Muscle layer of colon (tissue), 2 donors: Measurements from ENCODE around the gene ARF4.
"Not testable (repeated sequence)": the region's sequence is repeated elsewhere in the genome, so short reads cannot be mapped to it uniquely, and the experiment has no call there.

Experiments
- H3K27ac ChIP-seq: one replicate; pipeline ENCODE4 v1.7.0; 2013; ENCODE audit warnings: low read depth, mild to moderate bottlenecking, low read length, moderate library complexity
- H3K27me3 ChIP-seq, 2 donors: one replicate each; pipeline ENCODE4 v1.7.0; 2013; ENCODE audit warnings: low read length in 2 of 2, mild to moderate bottlenecking in 2 of 2; ENCODE audit not compliant: insufficient read depth in 2 of 2, control insufficient read depth in 1 of 2
- H3K36me3 ChIP-seq: one replicate; pipeline ENCODE4 v1.7.0; 2013; ENCODE audit warnings: mild to moderate bottlenecking, low read length; ENCODE audit not compliant: insufficient read depth
- H3K4me1 ChIP-seq: one replicate; pipeline ENCODE4 v1.7.0; 2013; ENCODE audit warnings: mild to moderate bottlenecking, low read length; ENCODE audit not compliant: insufficient read depth
- H3K4me3 ChIP-seq, 2 donors: one replicate each; pipeline ENCODE4 v1.7.0; 2013; ENCODE audit warnings: low read length in 2 of 2, low read depth in 1 of 2, mild to moderate bottlenecking in 1 of 2, moderate library complexity in 1 of 2
- H3K9ac ChIP-seq: one replicate; pipeline ENCODE4 v1.7.0; 2013; ENCODE audit warnings: low read length
- H3K9me3 ChIP-seq: one replicate; pipeline ENCODE4 v1.7.0; 2013; ENCODE audit warnings: mild to moderate bottlenecking, low read length
- donor health status: abdominal sarcoma.
- donor health status: Adenocarcinoma of cecum.

ARF4 gene

GRCh38 chr3:57597127-57597923 lies at the start of gene ARF4:
ARF4 (minus strand) TSS chr3:57597344; CDS start chr3:57597140, 204 bp downstream.
- Histone ChIP-seq H3K4me3 (peak within 1 kb of the TSS; percentile 93 to 100), H3K27ac (peak within 1 kb of the TSS; percentile 98), H3K27me3 (no peaks in the 10 kb centered on the region), H3K9ac (peak within 1 kb of the TSS; percentile 98), H3K4me1 (peaks cover 44% of the 10 kb centered on the region), H3K36me3 (no peaks in the 10 kb centered on the region), H3K9me3 (no peaks in the 10 kb centered on the region)

GRCh38 chr3:57646723-57647122 lies 49.6 kb upstream of the ARF4 start:
- Histone ChIP-seq H3K36me3 (peaks cover 15% of the 10 kb centered on the region), H3K27me3 (no peaks in the 10 kb centered on the region), H3K4me3 (no peak overlapping the region), H3K27ac (no peak overlapping the region), H3K9me3 (no peaks in the 10 kb centered on the region), H3K9ac (no peak overlapping the region), H3K4me1 (no peaks in the 10 kb centered on the region)

GRCh38 chr3:57644740-57645139 lies 47.6 kb upstream of the ARF4 start:
- Histone ChIP-seq H3K9ac (no peak overlapping the region), H3K4me3 (no peak overlapping the region), H3K27me3 (no peaks in the 10 kb centered on the region), H3K4me1 (no peaks in the 10 kb centered on the region), H3K9me3 (no peaks in the 10 kb centered on the region), H3K36me3 (peaks cover 18% of the 10 kb centered on the region), H3K27ac (no peak overlapping the region)

GRCh38 chr3:57637391-57637790 lies 40.2 kb upstream of the ARF4 start:
- Histone ChIP-seq H3K36me3 (peaks cover 33% of the 10 kb centered on the region), H3K4me1 (no peaks in the 10 kb centered on the region), H3K27ac (no peak overlapping the region), H3K4me3 (no peak overlapping the region), H3K27me3 (no peaks in the 10 kb centered on the region), H3K9me3 (no peaks in the 10 kb centered on the region), H3K9ac (no peak overlapping the region)

GRCh38 chr3:57634259-57634658 lies 37.1 kb upstream of the ARF4 start:
- H3K36me3 ChIP-seq, result peaks cover 49% of the 10 kb centered on the region
- H3K4me1 ChIP-seq, result not testable (repeated sequence)

GRCh38 chr3:57627976-57628375 lies 30.8 kb upstream of the ARF4 start:
- H3K9me3 ChIP-seq, result no peaks in the 10 kb centered on the region
- H3K4me1 ChIP-seq, result no peaks in the 10 kb centered on the region
- no peak overlapping the region for H3K27ac ChIP-seq
- no peak overlapping the region for H3K9ac ChIP-seq
- no peaks in the 10 kb centered on the region for H3K27me3 ChIP-seq
- H3K36me3 ChIP-seq, result peaks cover 63% of the 10 kb centered on the region
- H3K4me3 ChIP-seq, result no peak overlapping the region

More at GRCh38 chr3:57634259-57634658, 37.1 kb upstream of the ARF4 start:
- not testable (repeated sequence) for H3K9me3 ChIP-seq, H3K27ac ChIP-seq, H3K4me3 ChIP-seq, H3K27me3 ChIP-seq, H3K9ac ChIP-seq

GRCh38 chr3:57624801-57625200 lies 27.7 kb upstream of the ARF4 start:
- Histone ChIP-seq H3K4me1 (no peaks in the 10 kb centered on the region), H3K36me3 (peaks cover 47% of the 10 kb centered on the region), H3K4me3 (no peak overlapping the region)

GRCh38 chr3:57622362-57622761 lies 25.2 kb upstream of the ARF4 start:
- Histone ChIP-seq H3K9ac (no peak overlapping the region), H3K4me3 (no peak overlapping the region), H3K36me3 (peaks cover 26% of the 10 kb centered on the region), H3K27me3 (no peaks in the 10 kb centered on the region), H3K9me3 (no peaks in the 10 kb centered on the region), H3K4me1 (no peaks in the 10 kb centered on the region), H3K27ac (no peak overlapping the region)

More at GRCh38 chr3:57624801-57625200, 27.7 kb upstream of the ARF4 start:
- H3K27me3 ChIP-seq, result no peaks in the 10 kb centered on the region
- no peak overlapping the region for H3K27ac ChIP-seq
- no peaks in the 10 kb centered on the region for H3K9me3 ChIP-seq
- no peak overlapping the region for H3K9ac ChIP-seq

- H3K27me3 ChIP-seq, result no peaks in the 10 kb centered on the region
- no peaks in the 10 kb centered on the region for H3K4me1 ChIP-seq
- no peaks in the 10 kb centered on the region for H3K9me3 ChIP-seq
- H3K4me3 ChIP-seq, result no peak overlapping the region
- no peak overlapping the region for H3K9ac ChIP-seq
- no peak overlapping the region for H3K27ac ChIP-seq
- peaks cover 4% of the 10 kb centered on the region for H3K36me3 ChIP-seq
Observed at GRCh38 chr3:57617739-57618138, 20.6 kb upstream of the ARF4 start.

GRCh38 chr3:57616233-57616632 lies 19.1 kb upstream of the ARF4 start:
- Histone ChIP-seq H3K27me3 (no peaks in the 10 kb centered on the region), H3K4me3 (no peak overlapping the region), H3K4me1 (no peaks in the 10 kb centered on the region), H3K9ac (no peak overlapping the region), H3K9me3 (no peaks in the 10 kb centered on the region), H3K36me3 (no peaks in the 10 kb centered on the region), H3K27ac (no peak overlapping the region)

- not testable (repeated sequence) for H3K9ac ChIP-seq, H3K27ac ChIP-seq, H3K4me3 ChIP-seq, H3K36me3 ChIP-seq, H3K9me3 ChIP-seq, H3K4me1 ChIP-seq, H3K27me3 ChIP-seq
Observed at GRCh38 chr3:57611870-57612269, 14.7 kb upstream of the ARF4 start.

GRCh38 chr3:57605683-57606082 lies 8.5 kb upstream of the ARF4 start:
- Histone ChIP-seq H3K9ac (no peak overlapping the region), H3K9me3 (no peaks in the 10 kb centered on the region), H3K4me3 (no peak overlapping the region), H3K27ac (no peak overlapping the region), H3K36me3 (no peaks in the 10 kb centered on the region), H3K27me3 (no peaks in the 10 kb centered on the region), H3K4me1 (no peaks in the 10 kb centered on the region)
